ENCODE data around the gene ATP2A1.
A peak's percentile ranks its signal among the peaks of the same experiment; 100 is the strongest.
"Not testable (repeated sequence)": the region's sequence is repeated elsewhere in the genome, so short reads cannot be mapped to it uniquely, and the experiment has no call there.

ATP2A1 gene

DNA sequence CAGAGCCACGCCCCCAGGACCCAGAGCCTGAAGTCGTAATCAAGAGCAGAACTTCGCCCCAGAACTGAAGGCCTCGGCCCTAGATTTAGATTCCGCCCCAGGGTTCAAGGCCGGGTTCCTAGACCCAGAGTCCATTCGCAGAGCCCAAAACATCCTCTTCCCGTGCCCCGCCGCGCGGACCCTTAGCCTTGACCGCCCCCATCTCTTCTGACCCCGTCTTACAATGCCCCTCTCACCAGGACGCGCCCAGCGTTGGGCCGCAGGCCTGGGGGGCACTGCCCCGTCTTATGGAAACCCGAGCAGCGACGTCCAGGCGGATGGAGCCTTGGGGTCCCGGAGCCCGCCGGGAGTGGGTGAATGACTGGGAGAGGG lies 58.5 kb downstream of the ATP2A1 start:
- Histone ChIP-seq H3K4me1 (ENCODE audit: low read depth, poor library complexity, severe bottlenecking) (peaks cover 12% of the 10 kb centered on the region), H3K9ac (no peak overlapping the region), H3K4me3 (IDR thresholded peaks at IDR 0.05; ENCODE audit: insufficient read depth, low read depth, low read length) (no peak overlapping the region), H3K79me2 (ENCODE audit: insufficient read depth, low read depth) (no peaks in the 10 kb centered on the region), H2AFZ (ENCODE audit: low read depth) (peak overlapping the region; percentile 72), H4K20me1 (ENCODE audit: insufficient read depth) (no peaks in the 10 kb centered on the region), H3K27me3 (ENCODE audit: insufficient read depth, low read depth) (no peaks in the 10 kb centered on the region), H3K4me2 (peak overlapping the region; percentile 53; the same call in 1 of the 2 replicates), H3K36me3 (ENCODE audit: insufficient read depth) (no peaks in the 10 kb centered on the region), H3K27ac (no peak overlapping the region)
- TF ChIP-seq, protein P1, sequence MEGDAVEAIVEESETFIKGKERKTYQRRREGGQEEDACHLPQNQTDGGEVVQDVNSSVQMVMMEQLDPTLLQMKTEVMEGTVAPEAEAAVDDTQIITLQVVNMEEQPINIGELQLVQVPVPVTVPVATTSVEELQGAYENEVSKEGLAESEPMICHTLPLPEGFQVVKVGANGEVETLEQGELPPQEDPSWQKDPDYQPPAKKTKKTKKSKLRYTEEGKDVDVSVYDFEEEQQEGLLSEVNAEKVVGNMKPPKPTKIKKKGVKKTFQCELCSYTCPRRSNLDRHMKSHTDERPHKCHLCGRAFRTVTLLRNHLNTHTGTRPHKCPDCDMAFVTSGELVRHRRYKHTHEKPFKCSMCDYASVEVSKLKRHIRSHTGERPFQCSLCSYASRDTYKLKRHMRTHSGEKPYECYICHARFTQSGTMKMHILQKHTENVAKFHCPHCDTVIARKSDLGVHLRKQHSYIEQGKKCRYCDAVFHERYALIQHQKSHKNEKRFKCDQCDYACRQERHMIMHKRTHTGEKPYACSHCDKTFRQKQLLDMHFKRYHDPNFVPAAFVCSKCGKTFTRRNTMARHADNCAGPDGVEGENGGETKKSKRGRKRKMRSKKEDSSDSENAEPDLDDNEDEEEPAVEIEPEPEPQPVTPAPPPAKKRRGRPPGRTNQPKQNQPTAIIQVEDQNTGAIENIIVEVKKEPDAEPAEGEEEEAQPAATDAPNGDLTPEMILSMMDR (conservative IDR thresholded peaks at IDR 0.05; ENCODE audit: low read depth, low read length): no peak

DNA sequence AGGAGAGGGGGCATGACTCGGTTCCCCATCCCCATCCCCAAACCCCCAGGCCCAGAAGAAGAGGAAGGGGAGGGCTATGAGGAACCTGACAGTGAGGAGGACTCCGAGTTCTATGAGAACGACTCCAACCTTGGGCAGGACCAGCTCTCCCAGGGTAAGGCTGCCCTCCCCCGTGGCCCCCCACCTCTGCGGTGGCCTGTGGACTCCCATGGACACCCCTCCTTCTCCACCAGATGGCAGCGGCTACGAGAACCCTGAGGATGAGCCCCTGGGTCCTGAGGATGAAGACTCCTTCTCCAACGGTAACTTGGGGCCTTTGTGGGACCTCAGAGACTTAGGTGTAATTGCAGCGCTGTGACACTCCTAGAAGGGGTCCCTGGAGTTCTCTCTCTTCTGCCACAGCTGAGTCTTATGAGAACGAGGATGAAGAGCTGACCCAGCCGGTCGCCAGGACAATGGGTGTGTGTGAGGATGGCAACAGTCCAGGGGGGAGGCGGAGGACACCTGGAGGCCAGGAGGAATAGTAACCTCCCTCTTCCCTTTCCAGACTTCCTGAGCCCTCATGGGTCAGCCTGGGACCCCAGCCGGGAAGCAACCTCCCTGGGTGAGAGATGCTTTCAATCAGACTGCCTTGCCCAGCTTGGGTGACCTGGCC lies 59.1 kb downstream of the ATP2A1 start:
- H3K4me3 ChIP-seq (IDR thresholded peaks at IDR 0.05; ENCODE audit: insufficient read depth, low read depth, low read length): no peak overlapping the region
- peaks cover 12% of the 10 kb centered on the region for H3K4me1 ChIP-seq (ENCODE audit: low read depth, poor library complexity, severe bottlenecking)
- TF ChIP-seq, protein P1 (conservative IDR thresholded peaks at IDR 0.05; ENCODE audit: low read depth, low read length): no peak
- H3K36me3 ChIP-seq (ENCODE audit: insufficient read depth): no peaks in the 10 kb centered on the region
- H2AFZ ChIP-seq (ENCODE audit: low read depth): peak overlapping the region; percentile 72; the same call in 1 of the 2 replicates
- no peaks in the 10 kb centered on the region for H3K79me2 ChIP-seq (ENCODE audit: insufficient read depth, low read depth)
- no peaks in the 10 kb centered on the region for H3K27me3 ChIP-seq (ENCODE audit: insufficient read depth, low read depth)
- no peak overlapping the region for H3K9ac ChIP-seq
- H3K4me2 ChIP-seq: peak overlapping the region; percentile 53; the same call in 1 of the 2 replicates
- H3K27ac ChIP-seq: no peak overlapping the region
- no peaks in the 10 kb centered on the region for H4K20me1 ChIP-seq (ENCODE audit: insufficient read depth)

DNA sequence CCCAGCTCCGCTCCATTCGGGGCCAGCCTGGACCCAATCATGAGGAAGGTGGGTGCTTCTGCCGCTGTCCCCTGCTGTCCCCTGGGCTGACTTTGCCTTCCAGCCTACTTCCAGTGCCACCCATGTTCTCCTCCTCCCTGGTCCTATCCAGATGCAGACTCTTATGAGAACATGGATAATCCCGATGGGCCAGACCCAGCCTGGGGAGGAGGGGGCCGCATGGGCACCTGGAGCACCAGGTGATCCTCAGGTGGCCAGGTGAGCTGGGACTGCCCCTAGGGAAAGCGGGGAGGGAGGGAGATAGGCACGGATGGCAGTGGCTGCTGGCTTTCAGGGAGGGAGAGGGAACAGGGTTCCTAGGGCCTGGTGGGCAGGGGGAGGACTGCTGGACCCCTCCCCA lies 60.4 kb downstream of the ATP2A1 start:
- TF ChIP-seq, protein P1 (conservative IDR thresholded peaks at IDR 0.05; ENCODE audit: low read depth, low read length): no peak
- no peaks in the 10 kb centered on the region for H3K36me3 ChIP-seq (ENCODE audit: insufficient read depth)
- no peak overlapping the region for H3K9ac ChIP-seq
- H3K4me1 ChIP-seq (ENCODE audit: low read depth, poor library complexity, severe bottlenecking): peaks cover 12% of the 10 kb centered on the region
- no peaks in the 10 kb centered on the region for H3K27me3 ChIP-seq (ENCODE audit: insufficient read depth, low read depth)
- no peak overlapping the region for H3K4me3 ChIP-seq (IDR thresholded peaks at IDR 0.05; ENCODE audit: insufficient read depth, low read depth, low read length)
- no peak overlapping the region for H2AFZ ChIP-seq (ENCODE audit: low read depth)
- no peak overlapping the region for H3K27ac ChIP-seq
- H4K20me1 ChIP-seq (ENCODE audit: insufficient read depth): no peaks in the 10 kb centered on the region
- H3K4me2 ChIP-seq: no peak overlapping the region
- H3K79me2 ChIP-seq (ENCODE audit: insufficient read depth, low read depth): no peaks in the 10 kb centered on the region

DNA sequence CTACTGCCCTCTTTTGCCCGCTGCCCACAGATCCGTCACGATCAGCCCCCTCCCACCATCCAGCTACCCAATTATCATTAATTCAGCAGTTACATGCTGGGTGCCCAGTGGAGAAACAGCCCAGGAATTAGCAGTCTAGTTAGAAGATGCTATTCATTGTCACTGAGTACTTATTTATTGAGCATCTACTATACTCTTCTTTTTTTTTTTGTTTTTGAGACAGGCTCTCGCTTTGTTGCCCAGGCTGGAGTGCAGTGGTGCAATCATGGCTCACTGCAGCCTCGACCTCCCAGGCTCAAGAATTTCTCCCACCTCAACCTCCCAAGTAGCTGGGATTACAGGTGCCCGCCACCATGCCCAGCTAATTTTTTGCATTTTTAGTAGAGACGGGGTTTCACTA lies 61.5 kb downstream of the ATP2A1 start:
- not testable (repeated sequence) for H3K9ac ChIP-seq; H2AFZ ChIP-seq (ENCODE audit: low read depth); H3K27ac ChIP-seq; H3K27me3 ChIP-seq (ENCODE audit: insufficient read depth, low read depth); H3K4me2 ChIP-seq; H3K4me3 ChIP-seq (IDR thresholded peaks at IDR 0.05; ENCODE audit: insufficient read depth, low read depth, low read length); H3K79me2 ChIP-seq (ENCODE audit: insufficient read depth, low read depth); H3K36me3 ChIP-seq (ENCODE audit: insufficient read depth); H4K20me1 ChIP-seq (ENCODE audit: insufficient read depth)
- peaks cover 12% of the 10 kb centered on the region for H3K4me1 ChIP-seq (ENCODE audit: low read depth, poor library complexity, severe bottlenecking)

GRCh38 chr16:28943281-28943680 lies 65.0 kb downstream of the ATP2A1 start:
- Histone ChIP-seq H3K4me3 (IDR thresholded peaks at IDR 0.05; ENCODE audit: insufficient read depth, low read depth, low read length) (no peak overlapping the region), H2AFZ (ENCODE audit: low read depth) (no peak overlapping the region), H3K4me1 (ENCODE audit: low read depth, poor library complexity, severe bottlenecking) (peaks cover 9% of the 10 kb centered on the region), H3K36me3 (ENCODE audit: insufficient read depth) (no peaks in the 10 kb centered on the region), H3K27ac (no peak overlapping the region), H3K9ac (no peak overlapping the region), H3K79me2 (ENCODE audit: insufficient read depth, low read depth) (no peaks in the 10 kb centered on the region), H4K20me1 (ENCODE audit: insufficient read depth) (no peaks in the 10 kb centered on the region), H3K27me3 (ENCODE audit: insufficient read depth, low read depth) (no peaks in the 10 kb centered on the region), H3K4me2 (no peak overlapping the region)
- TF ChIP-seq, protein P1 (conservative IDR thresholded peaks at IDR 0.05; ENCODE audit: low read depth, low read length): no peak

All from KMS-11 (cell line).